Stomach smooth muscle (tissue), 2 donors: ENCODE data around the gene GNAL.

ENCODE experiments used
- H3K27ac ChIP-seq: one replicate; pipeline ENCODE4 v1.7.0; 2013; ENCODE audit warnings: mild to moderate bottlenecking, low read length, inconsistent platforms
- H3K27me3 ChIP-seq, 2 donors: one replicate each; pipeline ENCODE4 v1.7.0; 2013; ENCODE audit warnings: low read length in 2 of 2; ENCODE audit not compliant: insufficient read depth in 2 of 2, control insufficient read depth in 1 of 2
- H3K36me3 ChIP-seq, 2 donors: one replicate each; pipeline ENCODE4 v1.7.0; 2013; ENCODE audit warnings: low read length in 2 of 2; ENCODE audit not compliant: control insufficient read depth in 2 of 2, insufficient read depth in 2 of 2
- H3K4me1 ChIP-seq: one replicate; pipeline ENCODE4 v1.7.0; 2013; ENCODE audit warnings: low read length; ENCODE audit not compliant: control insufficient read depth, insufficient read depth
- H3K4me3 ChIP-seq, 2 donors: one replicate each; pipeline ENCODE4 v1.7.0; 2013; ENCODE audit warnings: low read length in 2 of 2
- H3K9ac ChIP-seq, 2 donors: one replicate each; pipeline ENCODE4 v1.7.0; 2013; ENCODE audit warnings: low read length in 2 of 2, mild to moderate bottlenecking in 1 of 2
- H3K9me3 ChIP-seq, 2 donors: one replicate each; pipeline ENCODE4 v1.7.0; 2013; ENCODE audit warnings: low read length in 2 of 2; ENCODE audit not compliant: control insufficient read depth in 2 of 2
- donor health status: healthy.
- donor health status: Pancreatic carcinoma.

GNAL gene

GRCh38 chr18:11872479-11873136 is 183.5 kb downstream of the GNAL start:
- H3K4me1 ChIP-seq: no peaks in the 10 kb centered on the region
- H3K36me3 ChIP-seq: peaks cover 2 to 8% of the 10 kb centered on the region in 2 donors
- no peak overlapping the region for H3K27ac ChIP-seq
- H3K9me3 ChIP-seq: no peaks in the 10 kb centered on the region
- no peaks in the 10 kb centered on the region for H3K27me3 ChIP-seq
- H3K9ac ChIP-seq: no peak overlapping the region
- H3K4me3 ChIP-seq: no peak overlapping the region

GRCh38 chr18:11873670-11874340 is 184.7 kb downstream of the GNAL start:
- Histone ChIP-seq H3K36me3 (peaks cover 0 to 9% of the 10 kb centered on the region in 2 donors), H3K4me1 (no peaks in the 10 kb centered on the region), H3K27me3 (no peaks in the 10 kb centered on the region), H3K9ac (no peak overlapping the region), H3K9me3 (no peaks in the 10 kb centered on the region), H3K27ac (no peak overlapping the region), H3K4me3 (no peak overlapping the region)

DNA sequence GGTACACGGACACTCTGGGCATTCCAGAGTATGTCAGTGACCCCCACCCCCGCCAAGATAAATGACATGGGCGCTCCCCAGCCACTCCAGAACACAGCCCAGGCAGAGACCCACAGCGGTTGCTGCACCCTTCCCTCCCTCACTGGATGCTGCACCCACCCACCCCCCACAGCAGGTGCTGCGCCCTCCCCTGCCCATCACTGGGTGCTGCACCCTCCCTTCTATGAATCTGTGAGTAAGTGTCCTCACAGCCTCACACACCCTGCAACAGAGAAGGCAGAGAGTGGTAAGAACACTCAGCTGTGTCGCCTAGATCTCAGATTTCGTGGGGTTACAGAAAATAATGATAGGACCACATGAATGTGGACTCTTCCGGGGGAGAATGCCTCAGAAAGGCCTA is 185.6 kb downstream of the GNAL start:
- H3K4me1 ChIP-seq: no peaks in the 10 kb centered on the region
- no peak overlapping the region for H3K27ac ChIP-seq
- no peak overlapping the region for H3K9ac ChIP-seq
- no peaks in the 10 kb centered on the region for H3K9me3 ChIP-seq
- H3K27me3 ChIP-seq: no peaks in the 10 kb centered on the region
- H3K36me3 ChIP-seq: peaks cover 0 to 9% of the 10 kb centered on the region in 2 donors
- H3K4me3 ChIP-seq: no peak overlapping the region

DNA sequence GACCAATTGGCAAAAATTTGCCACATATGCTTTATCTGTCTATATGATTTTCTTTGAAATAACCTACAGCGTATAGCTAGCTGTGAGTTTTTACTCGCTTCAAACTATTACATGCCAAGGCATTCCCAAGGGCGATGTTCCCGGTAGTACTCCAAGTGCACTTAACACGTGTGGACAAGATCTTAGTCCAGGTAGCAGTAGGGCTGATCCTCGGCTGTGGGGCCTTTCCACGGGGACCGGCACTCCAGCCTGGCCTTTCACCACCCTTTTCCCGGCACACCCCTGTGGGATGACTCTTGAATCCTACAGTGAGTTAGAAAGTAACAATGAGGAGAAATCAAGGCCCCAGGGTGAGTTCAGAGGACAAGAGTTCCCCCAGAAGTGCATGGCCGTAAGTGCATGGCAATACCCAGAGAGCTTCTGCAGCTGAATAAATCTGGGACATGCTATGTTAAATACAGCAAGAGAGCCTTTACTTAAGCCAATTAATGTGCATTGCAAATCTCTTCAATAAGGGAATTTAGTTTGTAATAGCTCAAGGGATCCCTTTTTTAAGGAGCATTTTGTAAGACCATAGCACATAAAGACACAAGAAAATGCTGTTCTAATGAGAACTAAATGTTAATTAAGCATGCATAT is 188.6 kb downstream of the GNAL start:
- Histone ChIP-seq H3K4me1 (no peaks in the 10 kb centered on the region), H3K27ac (no peak overlapping the region), H3K4me3 (no peak overlapping the region), H3K9ac (no peak overlapping the region), H3K9me3 (no peaks in the 10 kb centered on the region), H3K27me3 (no peaks in the 10 kb centered on the region), H3K36me3 (peaks cover 0 to 18% of the 10 kb centered on the region in 2 donors)

- Histone ChIP-seq H3K36me3 (peaks cover 13 to 31% of the 10 kb centered on the region in 2 donors), H3K27me3 (no peaks in the 10 kb centered on the region), H3K9ac (no peak overlapping the region), H3K4me1 (no peaks in the 10 kb centered on the region), H3K4me3 (no peak overlapping the region), H3K27ac (no peak overlapping the region), H3K9me3 (no peaks in the 10 kb centered on the region)
Observed at GRCh38 chr18:11880586-11881304, 191.7 kb downstream of the GNAL start.

DNA sequence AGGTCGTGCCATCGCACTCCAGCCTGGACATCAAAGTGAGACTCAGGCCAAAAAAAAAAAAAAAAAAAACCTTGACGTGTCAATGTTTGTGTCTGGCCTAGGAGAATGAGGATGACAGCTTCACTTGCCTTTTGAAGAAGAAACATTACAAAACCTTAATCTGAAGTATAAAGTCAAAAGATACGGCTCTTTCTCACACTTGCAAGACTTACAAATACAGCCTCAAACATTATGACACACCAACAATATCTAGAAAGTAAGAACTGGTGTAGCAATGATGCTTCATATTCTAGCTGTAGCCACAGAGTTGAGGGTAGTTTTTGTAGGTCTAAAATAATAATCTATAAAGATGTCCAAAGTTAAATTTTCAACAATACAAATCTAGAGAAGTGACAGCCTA is 193.6 kb downstream of the GNAL start:
- Histone ChIP-seq H3K9ac (no peak overlapping the region), H3K9me3 (no peaks in the 10 kb centered on the region), H3K27ac (no peak overlapping the region), H3K36me3 (peaks cover 28 to 36% of the 10 kb centered on the region in 2 donors), H3K4me3 (no peak overlapping the region), H3K4me1 (no peaks in the 10 kb centered on the region), H3K27me3 (no peaks in the 10 kb centered on the region)

- no peak overlapping the region for H3K4me3 ChIP-seq
- no peaks in the 10 kb centered on the region for H3K9me3 ChIP-seq
- H3K36me3 ChIP-seq: peaks cover 33 to 41% of the 10 kb centered on the region in 2 donors
- H3K4me1 ChIP-seq: no peaks in the 10 kb centered on the region
- H3K9ac ChIP-seq: no peak overlapping the region
- H3K27me3 ChIP-seq: no peaks in the 10 kb centered on the region
- no peak overlapping the region for H3K27ac ChIP-seq
Observed at GRCh38 chr18:11883153-11883552, 194.1 kb downstream of the GNAL start.

DNA sequence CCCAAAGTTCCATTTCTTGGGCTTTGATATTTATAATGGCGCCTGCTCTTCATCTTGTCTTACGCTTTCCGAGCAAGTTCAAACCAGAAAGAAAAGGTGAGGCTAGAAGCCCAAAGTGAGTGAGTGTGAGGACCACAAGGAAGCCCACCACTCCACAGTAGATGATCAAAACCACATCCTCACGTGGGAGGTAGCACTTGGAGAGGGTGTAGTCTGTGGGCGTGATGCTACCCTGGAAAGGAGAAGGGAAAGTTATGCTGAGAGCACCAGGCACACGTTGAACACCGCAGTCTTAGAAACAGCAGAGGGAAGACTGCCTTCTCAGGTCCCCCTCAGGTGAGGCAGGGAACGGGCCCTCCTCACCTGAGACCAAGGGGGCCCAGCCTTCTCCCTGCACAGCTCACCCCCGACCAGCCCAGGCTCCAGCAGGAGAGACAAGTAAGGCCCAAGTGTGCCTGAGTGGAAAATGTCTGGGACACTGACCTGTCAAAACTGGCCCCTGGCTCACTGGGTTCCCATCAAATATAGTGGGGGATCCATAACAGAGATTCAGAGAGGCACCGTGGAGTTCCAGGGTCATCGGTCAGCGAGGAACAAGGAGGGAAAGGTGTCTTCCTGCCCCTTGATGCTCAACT is 195.4 kb downstream of the GNAL start:
- Histone ChIP-seq H3K36me3 (peaks cover 41 to 51% of the 10 kb centered on the region in 2 donors), H3K4me3 (no peak overlapping the region), H3K4me1 (no peaks in the 10 kb centered on the region), H3K27me3 (no peaks in the 10 kb centered on the region), H3K9me3 (no peaks in the 10 kb centered on the region), H3K9ac (no peak overlapping the region), H3K27ac (no peak overlapping the region)

GRCh38 chr18:11885278-11885947 is 196.3 kb downstream of the GNAL start:
- Histone ChIP-seq H3K4me1 (no peaks in the 10 kb centered on the region), H3K36me3 (peaks cover 43 to 54% of the 10 kb centered on the region in 2 donors), H3K27ac (no peak overlapping the region), H3K27me3 (no peaks in the 10 kb centered on the region), H3K4me3 (no peak overlapping the region), H3K9me3 (no peaks in the 10 kb centered on the region), H3K9ac (no peak overlapping the region)

GRCh38 chr18:11886577-11887110 is 197.6 kb downstream of the GNAL start:
- Histone ChIP-seq H3K4me1 (no peaks in the 10 kb centered on the region), H3K36me3 (peaks cover 45 to 46% of the 10 kb centered on the region in 2 donors), H3K9ac (no peak overlapping the region), H3K27ac (no peak overlapping the region), H3K9me3 (no peaks in the 10 kb centered on the region), H3K27me3 (no peaks in the 10 kb centered on the region), H3K4me3 (no peak overlapping the region)
